GM10266 (cell line): Measurements from ENCODE around the gene MAP3K15.
"Not testable (repeated sequence)": the region's sequence is repeated elsewhere in the genome, so short reads cannot be mapped to it uniquely, and the experiment has no call there.

Experiments
- DNase-seq: peaks from one replicate; pipeline ENCODE4 v3.0.0; 2012; ENCODE audit errors: extremely low spot score
- TF ChIP-seq, protein P1 (sequence below): IDR thresholded peaks from 2 replicates; pipeline ENCODE4 v1.5.1; 2012; ENCODE audit warnings: mild to moderate bottlenecking, low read depth; ENCODE audit not compliant: control insufficient read depth, insufficient read depth; ENCODE audit errors: missing control alignments

MAP3K15 gene

DNA sequence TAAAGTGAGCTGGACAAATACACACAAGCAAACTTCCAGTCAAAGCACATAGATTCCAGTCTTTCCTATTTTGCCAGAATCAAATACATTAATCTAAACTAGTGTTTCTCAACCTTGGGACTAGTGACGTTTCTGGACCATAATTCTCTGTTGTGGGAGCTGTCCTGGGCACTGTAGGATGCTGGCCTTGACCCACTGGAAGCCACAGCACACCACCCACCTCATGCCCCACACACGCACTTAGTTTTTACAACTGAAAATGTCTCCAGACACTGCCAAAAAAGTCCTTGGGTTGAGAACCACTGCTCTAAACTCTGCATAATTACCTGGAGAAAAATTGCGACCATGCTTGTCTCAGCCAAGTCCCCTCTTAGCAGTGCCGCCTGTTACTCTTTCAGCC, 57.6 kb downstream of the MAP3K15 start:
- TF ChIP-seq, protein P1, sequence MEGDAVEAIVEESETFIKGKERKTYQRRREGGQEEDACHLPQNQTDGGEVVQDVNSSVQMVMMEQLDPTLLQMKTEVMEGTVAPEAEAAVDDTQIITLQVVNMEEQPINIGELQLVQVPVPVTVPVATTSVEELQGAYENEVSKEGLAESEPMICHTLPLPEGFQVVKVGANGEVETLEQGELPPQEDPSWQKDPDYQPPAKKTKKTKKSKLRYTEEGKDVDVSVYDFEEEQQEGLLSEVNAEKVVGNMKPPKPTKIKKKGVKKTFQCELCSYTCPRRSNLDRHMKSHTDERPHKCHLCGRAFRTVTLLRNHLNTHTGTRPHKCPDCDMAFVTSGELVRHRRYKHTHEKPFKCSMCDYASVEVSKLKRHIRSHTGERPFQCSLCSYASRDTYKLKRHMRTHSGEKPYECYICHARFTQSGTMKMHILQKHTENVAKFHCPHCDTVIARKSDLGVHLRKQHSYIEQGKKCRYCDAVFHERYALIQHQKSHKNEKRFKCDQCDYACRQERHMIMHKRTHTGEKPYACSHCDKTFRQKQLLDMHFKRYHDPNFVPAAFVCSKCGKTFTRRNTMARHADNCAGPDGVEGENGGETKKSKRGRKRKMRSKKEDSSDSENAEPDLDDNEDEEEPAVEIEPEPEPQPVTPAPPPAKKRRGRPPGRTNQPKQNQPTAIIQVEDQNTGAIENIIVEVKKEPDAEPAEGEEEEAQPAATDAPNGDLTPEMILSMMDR: no peak
- DNase-seq: no peak

- TF ChIP-seq, protein P1: no peak
- DNase-seq: no peak
Measured at GRCh38 chrX:19448077-19448476, 67.2 kb downstream of the MAP3K15 start.

DNA sequence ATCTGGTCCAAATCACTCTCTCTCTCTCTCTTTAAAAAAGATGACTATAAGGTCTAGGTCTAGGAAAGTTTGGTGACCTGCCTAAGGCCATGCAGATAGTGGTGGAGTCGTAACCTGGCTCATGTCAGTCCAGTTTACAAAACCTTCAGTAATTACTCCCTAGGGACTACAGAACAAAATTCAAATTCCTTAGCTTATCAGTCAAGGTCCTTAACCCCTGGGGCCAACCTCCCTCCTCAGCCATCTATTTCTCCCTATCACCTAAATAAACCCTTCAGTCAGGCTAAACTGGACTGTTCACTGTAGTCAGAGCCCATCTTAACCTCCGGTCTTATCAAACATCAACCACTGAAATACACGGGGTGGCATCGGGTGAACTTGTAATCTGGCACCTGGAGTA, 68.9 kb downstream of the MAP3K15 start:
- TF ChIP-seq, protein P1: no peak
- no peak for DNase-seq

GRCh38 chrX:19445772-19446171, 69.5 kb downstream of the MAP3K15 start:
- DNase-seq: not testable (repeated sequence)

- no peak for DNase-seq
- TF ChIP-seq, protein P1: no peak
Measured at GRCh38 chrX:19443869-19444526, 71.3 kb downstream of the MAP3K15 start.

GRCh38 chrX:19440713-19441112, 74.6 kb downstream of the MAP3K15 start:
- DNase-seq: no peak
- TF ChIP-seq, protein P1: no peak

DNA sequence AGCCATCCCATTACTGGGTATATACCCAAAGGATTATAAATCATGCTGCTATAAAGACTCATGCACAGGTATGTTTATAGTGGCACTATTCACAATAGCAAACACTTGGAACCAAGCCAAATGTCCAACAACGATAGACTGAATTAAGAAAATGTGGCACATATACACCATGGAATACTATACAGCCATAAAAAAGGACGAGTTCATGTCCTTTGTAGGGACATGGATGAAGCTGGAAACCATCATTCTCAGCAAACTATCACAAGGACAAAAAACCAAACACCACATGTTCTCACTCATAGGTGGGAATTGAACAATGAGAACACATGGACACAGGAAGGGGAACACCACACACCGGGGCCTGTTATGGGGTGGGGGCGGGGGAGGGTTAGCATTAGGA, 92.6 kb downstream of the MAP3K15 start:
- DNase-seq: not testable (repeated sequence)

DNA sequence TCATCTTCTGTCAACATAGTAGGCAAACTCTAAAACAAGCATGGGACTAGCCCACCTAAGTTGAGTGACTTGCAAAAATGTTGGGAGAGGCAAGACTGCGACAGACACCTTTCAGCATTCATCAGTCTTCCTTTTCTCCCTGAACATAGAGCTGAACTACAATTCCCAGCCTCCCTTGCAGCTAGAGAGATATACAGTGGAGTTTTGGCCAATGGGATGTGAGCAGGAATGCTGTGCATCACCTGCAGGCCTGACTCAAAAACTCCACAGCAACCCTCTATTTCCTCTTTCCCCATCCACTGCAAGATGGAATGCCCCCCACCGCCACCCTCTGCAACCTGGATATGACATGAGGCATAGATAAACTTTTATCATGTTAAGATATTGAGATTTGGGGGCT, 105.0 kb downstream of the MAP3K15 start:
- DNase-seq: no peak
- TF ChIP-seq, protein P1: no peak
